OCI-LY7 (cell line): Measurements from ENCODE around the gene SCLT1. TPM values are rescaled to one million over a fixed set of nuclear protein-coding genes. Genes with fewer than 3 reads are reported as not detected.

Source experiments
- BruUV-seq: library from RNA; stranded (reverse); fragments of 400-500 nt; replicated peaks from 2 replicates; lab custom pipeline; 2021; lab: Mats Ljungman, UMichigan
- CTCF ChIA-PET: fragments of 300-600 bp; sonication (Branson Sonifier 250); formaldehyde crosslinking; loops from one replicate; lab custom pipeline; 2022; ENCODE audit warnings: antibody characterized with exemption; ENCODE audit not compliant: unreplicated experiment; lab: Charles Lee
- POLR2A ChIA-PET: fragments of 300-600 bp; sonication (Branson Sonifier 250); formaldehyde crosslinking; loops from one replicate; lab custom pipeline; 2022; ENCODE audit warnings: antibody characterized with exemption; lab: Charles Lee
- DNase-seq: peaks from one replicate; pipeline ENCODE4 v3.0.0-alpha.2; 2015; ENCODE audit warnings: low spot score
- H2AFZ ChIP-seq: fragments of 200-600 bp; sonication (generic), shearing (Covaris generic); 2 replicates; pipeline ENCODE4 v1.6.1; 2014; ENCODE audit warnings: mild to moderate bottlenecking, antibody characterized with exemption, low read length, moderate library complexity
- H3K27ac ChIP-seq: fragments of 200-600 bp; sonication (generic); 2 replicates; pipeline ENCODE4 v1.5.1; 2014; ENCODE audit warnings: mixed run types, low read depth, mild to moderate bottlenecking, moderate library complexity, low read length, inconsistent platforms; ENCODE audit not compliant: poor library complexity, severe bottlenecking
- H3K36me3 ChIP-seq: fragments of 200-600 bp; sonication (generic); 2 replicates; pipeline ENCODE4 v1.6.1; 2014; ENCODE audit warnings: mild to moderate bottlenecking, antibody characterized with exemption, low read length, moderate library complexity, mixed read lengths; ENCODE audit not compliant: insufficient read depth
- H3K4me1 ChIP-seq: fragments of 200-600 bp; sonication (generic); 2 replicates; pipeline ENCODE4 v1.5.1; 2014; ENCODE audit warnings: mild to moderate bottlenecking, low read length; ENCODE audit not compliant: insufficient read depth, poor library complexity, severe bottlenecking
- H3K4me2 ChIP-seq: fragments of 200-600 bp; sonication (generic); 2 replicates; pipeline ENCODE4 v1.6.1; 2014; ENCODE audit warnings: mild to moderate bottlenecking, low read length
- H3K4me3 ChIP-seq: fragments of 200-600 bp; sonication (generic); 2 replicates; pipeline ENCODE4 v1.5.1; 2014; ENCODE audit warnings: mild to moderate bottlenecking, low read depth, low read length; ENCODE audit not compliant: poor library complexity, severe bottlenecking
- H3K79me2 ChIP-seq: fragments of 200-600 bp; sonication (generic); 2 replicates; pipeline ENCODE4 v1.6.1; 2016; ENCODE audit warnings: low read depth, mild to moderate bottlenecking, low read length, moderate library complexity, mixed read lengths; ENCODE audit not compliant: insufficient read depth
- H3K9me2 ChIP-seq: fragments of 200-600 bp; sonication (generic); 2 replicates; pipeline ENCODE4 v1.6.1; 2016; ENCODE audit warnings: mild to moderate bottlenecking, low read length, mixed read lengths; ENCODE audit not compliant: insufficient read depth
- H3K9me3 ChIP-seq: fragments of 200-600 bp; sonication (generic); 2 replicates; pipeline ENCODE4 v1.6.1; 2014; ENCODE audit warnings: mild to moderate bottlenecking, mixed run types, low read length, mixed read lengths
- H4K20me1 ChIP-seq: fragments of 200-600 bp; sonication (generic); 2 replicates; pipeline ENCODE4 v1.6.1; 2014; ENCODE audit warnings: mild to moderate bottlenecking, antibody characterized with exemption, low read length, moderate library complexity, mixed read lengths; ENCODE audit not compliant: insufficient read depth
- CTCF ChIP-seq: fragments of 200-600 bp; sonication (generic); conservative IDR thresholded peaks from 2 replicates; pipeline ENCODE4 v1.5.1; 2014; ENCODE audit warnings: mild to moderate bottlenecking, antibody characterized with exemption, low read length, moderate library complexity, mixed read lengths
- EZH2phosphoT487 ChIP-seq: fragments of 200-600 bp; sonication (generic); IDR thresholded peaks from 2 replicates; pipeline ENCODE4 v1.6.1; 2018; ENCODE audit warnings: low read depth, borderline replicate concordance, mild to moderate bottlenecking, mixed run types, antibody characterized with exemption, low read length, moderate library complexity, mixed read lengths
- intact Hi-C: fragments of 100-400 bp; cut with micrococcal nuclease; formaldehyde crosslinking; loops from one replicate; pipeline ENCODE4 v1.10.0; 2022; ENCODE audit not compliant: unreplicated experiment
- total RNA-seq, 2 experiments: library from RNA; depleted of rRNA in 1 of 2; stranded (reverse); fragments of >200 nt in 1 of 2; shearing (Covaris generic) in 1 of 2; gene quantifications; 2 replicates each; pipeline ENCODE4 v1.2.3, GENCODE V29; 2014 to 2022

The SCLT1 gene
- total RNA-seq, 2 experiments from 2014 or later: 36.9 to 42.0 TPM

- CTCF ChIA-PET: no interaction called here
- POLR2A ChIA-PET: interaction anchor here (0.5 to 0.6 kb wide), 2 partner anchors 50 to 55 kb away, joined by 3 read pairs; no protein-coding TSS in a partner anchor
- BruUV-seq: no TSS peak
These were observed 217.1 kb downstream of the SCLT1 start for GRCh38 chr4:128876200-128876599.

GRCh38 chr4:128871948-128872347 lies 221.4 kb downstream of the SCLT1 start:
- Histone ChIP-seq H3K9me3 (no peaks in the 10 kb centered on the region), H3K27ac (no peak overlapping the region), H3K4me2 (no peak overlapping the region), H3K79me2 (no peaks in the 10 kb centered on the region), H3K9me2 (no peaks in the 10 kb centered on the region), H4K20me1 (no peaks in the 10 kb centered on the region), H3K4me3 (no peak overlapping the region), H3K4me1 (no peaks in the 10 kb centered on the region), H3K36me3 (peaks cover 93% of the 10 kb centered on the region), H2AFZ (no peak overlapping the region)
- ChIA-PET POLR2A (no interaction called here), CTCF (no interaction called here)
- no peak for DNase-seq
- no TSS peak for BruUV-seq
- intact Hi-C loops: no loop called here
- TF ChIP-seq CTCF (no peak), EZH2phosphoT487 (no peak)

More at GRCh38 chr4:128876200-128876599, 217.1 kb downstream of the SCLT1 start:
- no peak overlapping the region for H3K4me2 ChIP-seq
- H3K4me1 ChIP-seq: no peaks in the 10 kb centered on the region
- no peaks in the 10 kb centered on the region for H3K9me3 ChIP-seq
- intact Hi-C loops: no loop called here
- no peak overlapping the region for H3K4me3 ChIP-seq
- no peak overlapping the region for H3K27ac ChIP-seq
- DNase-seq: no peak
- no peaks in the 10 kb centered on the region for H3K9me2 ChIP-seq
- H4K20me1 ChIP-seq: no peaks in the 10 kb centered on the region
- H3K36me3 ChIP-seq: peaks cover 50% of the 10 kb centered on the region
- no peaks in the 10 kb centered on the region for H3K79me2 ChIP-seq
- TF ChIP-seq CTCF (no peak), EZH2phosphoT487 (no peak)
- H2AFZ ChIP-seq: no peak overlapping the region

DNA sequence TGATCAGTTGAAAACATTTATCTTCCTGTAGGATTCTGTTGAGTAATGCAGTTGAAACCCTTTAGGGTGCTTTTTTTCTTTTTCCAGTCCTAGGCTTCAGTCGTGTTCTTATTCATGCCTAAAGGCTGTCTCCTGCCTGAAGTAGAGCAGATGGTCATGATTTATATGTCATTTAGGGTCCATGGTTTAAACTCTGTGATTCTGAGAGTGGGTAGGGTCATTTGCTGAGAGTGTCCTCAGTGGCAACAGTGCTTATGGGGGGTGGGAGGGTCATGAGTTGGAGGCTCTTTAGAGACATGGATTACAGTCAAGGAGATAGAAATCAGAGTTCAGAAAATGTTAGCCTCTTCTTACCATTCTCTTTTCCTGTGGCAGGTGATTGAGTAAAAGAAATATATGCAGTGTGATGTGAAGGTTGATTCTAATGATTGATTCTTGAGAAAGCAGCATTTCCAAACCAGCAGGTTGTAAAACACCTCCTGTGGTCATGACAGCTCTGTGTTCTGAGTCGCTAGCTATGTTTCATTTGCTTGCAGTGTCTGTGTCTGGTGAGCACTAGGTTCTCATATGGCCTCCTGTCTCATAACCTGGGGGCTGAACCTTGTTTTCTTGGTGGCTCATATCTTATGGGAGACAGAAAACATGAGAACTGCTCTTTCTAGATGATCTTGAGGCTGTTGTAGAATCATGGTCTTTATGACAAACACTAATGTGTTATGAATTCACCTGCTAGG lies 223.4 kb downstream of the SCLT1 start:
- Histone ChIP-seq H3K27ac (no peak overlapping the region), H2AFZ (no peak overlapping the region), H3K36me3 (peaks cover 99% of the 10 kb centered on the region), H3K9me3 (no peaks in the 10 kb centered on the region), H3K4me3 (no peak overlapping the region), H3K9me2 (no peaks in the 10 kb centered on the region), H4K20me1 (0 out of 2 replicates have a peak, but pooled peaks cover 8% of the 10 kb centered on the region), H3K79me2 (peaks cover 6% of the 10 kb centered on the region; the same call in 1 of the 2 replicates), H3K4me2 (no peak overlapping the region), H3K4me1 (peaks cover 5% of the 10 kb centered on the region)
- DNase-seq: no peak
- BruUV-seq: no TSS peak
- intact Hi-C loops: no loop called here
- TF ChIP-seq CTCF (no peak), EZH2phosphoT487 (no peak)
- ChIA-PET POLR2A (no interaction called here), CTCF (no interaction called here)
